K562 (cell line): ENCODE measurements around the gene TRAPPC1. TPM values are rescaled to one million over a fixed set of nuclear protein-coding genes. Genes with fewer than 3 reads are reported as not detected.

Experiments
- ZNF274 ChIP-seq: IDR thresholded peaks from 2 replicates; pipeline ENCODE4 v1.6.1; 2011; ENCODE audit warnings: low read depth, mild to moderate bottlenecking, low read length, moderate library complexity, borderline replicate concordance
- ZNF589 ChIP-seq: fragments of 200-800 bp; sonication (Bioruptor generic); IDR thresholded peaks from 2 replicates; pipeline ENCODE4 v1.6.1; 2016; ENCODE audit warnings: low read depth, missing genetic modification characterization, missing compliant biosample characterization
- polyA plus RNA-seq, 8 experiments: library from polyadenylated mRNA; depleted of rRNA in 4 of 8; stranded (reverse) in 5 of 8; unstranded in 3 of 8; fragments of >200 nt; fragmentation: Nextera tagmentation in 2 of 8; fragmentation: Illumina TruSeq in 1 of 8; extraction: Ambion mirVana in 2 of 8; extraction: Trizol in 1 of 8; gene quantifications; 2 replicates each; pipeline versions ENCODE4 v1.2.1 to v1.2.3, GENCODE V29; 2011 to 2014; ENCODE audit warnings: inconsistent platforms in 1 of 8, missing spikeins in 1 of 8
- total RNA-seq, 7 experiments: library from RNA; depleted of rRNA in 6 of 7; stranded (reverse); fragments of >200 nt in 6 of 7; fragmentation: Illumina TruSeq in 2 of 7; extraction: Trizol in 2 of 7; gene quantifications; 2 replicates each; pipeline versions ENCODE4 v1.2.1 to v1.2.3, GENCODE V29; 2011 to 2021; ENCODE audit warnings: low replicate concordance in 1 of 7
- TF ChIP-seq, protein P1 (sequence below): fragments of 200-600 bp; sonication (generic); IDR thresholded peaks from one replicate; pipeline ENCODE4 v1.6.1; 2012; ENCODE audit warnings: mild to moderate bottlenecking, low read depth, low read length, inconsistent platforms
- TF ChIP-seq, protein P2 (sequence below): fragments of 250-450 bp; sonication (Bioruptor Pico); IDR thresholded peaks from 2 replicates; pipeline ENCODE4 v1.4.0; 2020; ENCODE audit warnings: mild to moderate bottlenecking

Gene TRAPPC1
- total and polyA plus RNA-seq, 9 of the 15 experiments (the other 6 are each of a cell fraction or from before 2014, with no cell fraction given) = 11.7 to 82.8 (median 36.2) TPM

DNA sequence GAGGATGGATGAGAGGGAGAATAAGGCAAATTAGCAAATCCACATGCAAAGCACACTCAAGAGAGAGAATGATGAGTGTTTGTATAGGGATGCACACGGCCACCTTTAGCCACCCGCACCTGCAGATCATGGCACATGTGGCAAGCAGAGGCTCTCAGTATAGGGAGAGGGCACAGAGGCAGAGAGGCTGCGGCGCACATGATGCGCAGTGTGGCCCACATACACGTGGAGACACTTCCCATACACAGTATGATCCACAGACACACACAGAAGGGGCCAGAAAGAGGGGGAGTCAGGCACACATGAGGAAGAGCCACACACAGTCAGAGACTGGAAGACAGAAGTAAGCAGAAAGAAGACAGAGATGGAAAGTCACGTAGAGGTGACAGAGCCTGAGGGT lies 49.7 kb downstream of the TRAPPC1 start (continued):
- TF ChIP-seq, protein P1, sequence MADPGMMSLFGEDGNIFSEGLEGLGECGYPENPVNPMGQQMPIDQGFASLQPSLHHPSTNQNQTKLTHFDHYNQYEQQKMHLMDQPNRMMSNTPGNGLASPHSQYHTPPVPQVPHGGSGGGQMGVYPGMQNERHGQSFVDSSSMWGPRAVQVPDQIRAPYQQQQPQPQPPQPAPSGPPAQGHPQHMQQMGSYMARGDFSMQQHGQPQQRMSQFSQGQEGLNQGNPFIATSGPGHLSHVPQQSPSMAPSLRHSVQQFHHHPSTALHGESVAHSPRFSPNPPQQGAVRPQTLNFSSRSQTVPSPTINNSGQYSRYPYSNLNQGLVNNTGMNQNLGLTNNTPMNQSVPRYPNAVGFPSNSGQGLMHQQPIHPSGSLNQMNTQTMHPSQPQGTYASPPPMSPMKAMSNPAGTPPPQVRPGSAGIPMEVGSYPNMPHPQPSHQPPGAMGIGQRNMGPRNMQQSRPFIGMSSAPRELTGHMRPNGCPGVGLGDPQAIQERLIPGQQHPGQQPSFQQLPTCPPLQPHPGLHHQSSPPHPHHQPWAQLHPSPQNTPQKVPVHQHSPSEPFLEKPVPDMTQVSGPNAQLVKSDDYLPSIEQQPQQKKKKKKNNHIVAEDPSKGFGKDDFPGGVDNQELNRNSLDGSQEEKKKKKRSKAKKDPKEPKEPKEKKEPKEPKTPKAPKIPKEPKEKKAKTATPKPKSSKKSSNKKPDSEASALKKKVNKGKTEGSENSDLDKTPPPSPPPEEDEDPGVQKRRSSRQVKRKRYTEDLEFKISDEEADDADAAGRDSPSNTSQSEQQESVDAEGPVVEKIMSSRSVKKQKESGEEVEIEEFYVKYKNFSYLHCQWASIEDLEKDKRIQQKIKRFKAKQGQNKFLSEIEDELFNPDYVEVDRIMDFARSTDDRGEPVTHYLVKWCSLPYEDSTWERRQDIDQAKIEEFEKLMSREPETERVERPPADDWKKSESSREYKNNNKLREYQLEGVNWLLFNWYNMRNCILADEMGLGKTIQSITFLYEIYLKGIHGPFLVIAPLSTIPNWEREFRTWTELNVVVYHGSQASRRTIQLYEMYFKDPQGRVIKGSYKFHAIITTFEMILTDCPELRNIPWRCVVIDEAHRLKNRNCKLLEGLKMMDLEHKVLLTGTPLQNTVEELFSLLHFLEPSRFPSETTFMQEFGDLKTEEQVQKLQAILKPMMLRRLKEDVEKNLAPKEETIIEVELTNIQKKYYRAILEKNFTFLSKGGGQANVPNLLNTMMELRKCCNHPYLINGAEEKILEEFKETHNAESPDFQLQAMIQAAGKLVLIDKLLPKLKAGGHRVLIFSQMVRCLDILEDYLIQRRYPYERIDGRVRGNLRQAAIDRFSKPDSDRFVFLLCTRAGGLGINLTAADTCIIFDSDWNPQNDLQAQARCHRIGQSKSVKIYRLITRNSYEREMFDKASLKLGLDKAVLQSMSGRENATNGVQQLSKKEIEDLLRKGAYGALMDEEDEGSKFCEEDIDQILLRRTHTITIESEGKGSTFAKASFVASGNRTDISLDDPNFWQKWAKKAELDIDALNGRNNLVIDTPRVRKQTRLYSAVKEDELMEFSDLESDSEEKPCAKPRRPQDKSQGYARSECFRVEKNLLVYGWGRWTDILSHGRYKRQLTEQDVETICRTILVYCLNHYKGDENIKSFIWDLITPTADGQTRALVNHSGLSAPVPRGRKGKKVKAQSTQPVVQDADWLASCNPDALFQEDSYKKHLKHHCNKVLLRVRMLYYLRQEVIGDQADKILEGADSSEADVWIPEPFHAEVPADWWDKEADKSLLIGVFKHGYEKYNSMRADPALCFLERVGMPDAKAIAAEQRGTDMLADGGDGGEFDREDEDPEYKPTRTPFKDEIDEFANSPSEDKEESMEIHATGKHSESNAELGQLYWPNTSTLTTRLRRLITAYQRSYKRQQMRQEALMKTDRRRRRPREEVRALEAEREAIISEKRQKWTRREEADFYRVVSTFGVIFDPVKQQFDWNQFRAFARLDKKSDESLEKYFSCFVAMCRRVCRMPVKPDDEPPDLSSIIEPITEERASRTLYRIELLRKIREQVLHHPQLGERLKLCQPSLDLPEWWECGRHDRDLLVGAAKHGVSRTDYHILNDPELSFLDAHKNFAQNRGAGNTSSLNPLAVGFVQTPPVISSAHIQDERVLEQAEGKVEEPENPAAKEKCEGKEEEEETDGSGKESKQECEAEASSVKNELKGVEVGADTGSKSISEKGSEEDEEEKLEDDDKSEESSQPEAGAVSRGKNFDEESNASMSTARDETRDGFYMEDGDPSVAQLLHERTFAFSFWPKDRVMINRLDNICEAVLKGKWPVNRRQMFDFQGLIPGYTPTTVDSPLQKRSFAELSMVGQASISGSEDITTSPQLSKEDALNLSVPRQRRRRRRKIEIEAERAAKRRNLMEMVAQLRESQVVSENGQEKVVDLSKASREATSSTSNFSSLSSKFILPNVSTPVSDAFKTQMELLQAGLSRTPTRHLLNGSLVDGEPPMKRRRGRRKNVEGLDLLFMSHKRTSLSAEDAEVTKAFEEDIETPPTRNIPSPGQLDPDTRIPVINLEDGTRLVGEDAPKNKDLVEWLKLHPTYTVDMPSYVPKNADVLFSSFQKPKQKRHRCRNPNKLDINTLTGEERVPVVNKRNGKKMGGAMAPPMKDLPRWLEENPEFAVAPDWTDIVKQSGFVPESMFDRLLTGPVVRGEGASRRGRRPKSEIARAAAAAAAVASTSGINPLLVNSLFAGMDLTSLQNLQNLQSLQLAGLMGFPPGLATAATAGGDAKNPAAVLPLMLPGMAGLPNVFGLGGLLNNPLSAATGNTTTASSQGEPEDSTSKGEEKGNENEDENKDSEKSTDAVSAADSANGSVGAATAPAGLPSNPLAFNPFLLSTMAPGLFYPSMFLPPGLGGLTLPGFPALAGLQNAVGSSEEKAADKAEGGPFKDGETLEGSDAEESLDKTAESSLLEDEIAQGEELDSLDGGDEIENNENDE = no peak
- no peak for TF ChIP-seq ZNF589
- TF ChIP-seq, protein P2, sequence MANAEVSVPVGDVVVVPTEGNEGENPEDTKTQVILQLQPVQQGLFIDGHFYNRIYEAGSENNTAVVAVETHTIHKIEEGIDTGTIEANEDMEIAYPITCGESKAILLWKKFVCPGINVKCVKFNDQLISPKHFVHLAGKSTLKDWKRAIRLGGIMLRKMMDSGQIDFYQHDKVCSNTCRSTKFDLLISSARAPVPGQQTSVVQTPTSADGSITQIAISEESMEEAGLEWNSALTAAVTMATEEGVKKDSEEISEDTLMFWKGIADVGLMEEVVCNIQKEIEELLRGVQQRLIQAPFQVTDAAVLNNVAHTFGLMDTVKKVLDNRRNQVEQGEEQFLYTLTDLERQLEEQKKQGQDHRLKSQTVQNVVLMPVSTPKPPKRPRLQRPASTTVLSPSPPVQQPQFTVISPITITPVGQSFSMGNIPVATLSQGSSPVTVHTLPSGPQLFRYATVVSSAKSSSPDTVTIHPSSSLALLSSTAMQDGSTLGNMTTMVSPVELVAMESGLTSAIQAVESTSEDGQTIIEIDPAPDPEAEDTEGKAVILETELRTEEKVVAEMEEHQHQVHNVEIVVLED = no peak
- no peak for TF ChIP-seq ZNF274
